GM23248 (cell line): ENCODE results near the gene PHYH. TPM values are rescaled to one million over a fixed set of nuclear protein-coding genes. Genes with fewer than 3 reads are reported as not detected.

Experiments used
- DNase-seq: peaks from one replicate; pipeline ENCODE4 v3.0.0-alpha.2; 2015
- H2AFZ ChIP-seq: fragments of 200-600 bp; sonication (generic); 2 replicates; pipeline ENCODE4 v1.6.1; 2016; ENCODE audit warnings: antibody characterized with exemption
- H3F3A ChIP-seq: fragments of 200-600 bp; sonication (generic); 2 replicates; pipeline ENCODE4 v1.6.1; 2016; ENCODE audit warnings: mild to moderate bottlenecking, antibody characterized with exemption, mixed run types; ENCODE audit not compliant: insufficient read depth
- H3K27ac ChIP-seq: fragments of 200-600 bp; sonication (generic); 2 replicates; pipeline ENCODE4 v1.5.1; 2016; ENCODE audit warnings: mild to moderate bottlenecking
- H3K27me3 ChIP-seq: fragments of 200-600 bp; sonication (generic); replicated peaks from 2 replicates; pipeline ENCODE4 v1.6.1; 2016; ENCODE audit warnings: mild to moderate bottlenecking; ENCODE audit not compliant: insufficient read depth
- H3K36me3 ChIP-seq: fragments of 200-600 bp; sonication (generic); 2 replicates; pipeline ENCODE4 v1.6.1; 2016; ENCODE audit warnings: low read depth, mild to moderate bottlenecking
- H3K4me1 ChIP-seq: fragments of 200-600 bp; sonication (generic); 2 replicates; pipeline ENCODE4 v1.6.1; 2016; ENCODE audit warnings: mild to moderate bottlenecking; ENCODE audit not compliant: insufficient read depth
- H3K4me2 ChIP-seq: fragments of 200-600 bp; sonication (generic); one replicate; pipeline ENCODE4 v1.6.1; 2016; ENCODE audit warnings: mild to moderate bottlenecking; ENCODE audit not compliant: unreplicated experiment
- H3K4me3 ChIP-seq: fragments of 200-600 bp; sonication (generic); 2 replicates; pipeline ENCODE4 v1.5.1; 2016; ENCODE audit warnings: mild to moderate bottlenecking
- H3K79me2 ChIP-seq: fragments of 200-600 bp; sonication (generic); 2 replicates; pipeline ENCODE4 v1.6.1; 2016; ENCODE audit warnings: mild to moderate bottlenecking; ENCODE audit not compliant: insufficient read depth
- H3K9ac ChIP-seq: fragments of 200-600 bp; sonication (generic); 2 replicates; pipeline ENCODE4 v1.6.1; 2016; ENCODE audit warnings: mild to moderate bottlenecking
- H3K9me2 ChIP-seq: fragments of 200-600 bp; sonication (generic); 2 replicates; pipeline ENCODE4 v1.6.1; 2016; ENCODE audit warnings: mixed run types, mild to moderate bottlenecking, moderate library complexity; ENCODE audit not compliant: insufficient read depth
- H3K9me3 ChIP-seq: fragments of 200-600 bp; sonication (generic); one replicate; pipeline ENCODE4 v1.6.1; 2017; ENCODE audit warnings: low read depth
- H4K20me1 ChIP-seq: fragments of 200-600 bp; sonication (generic); 2 replicates; pipeline ENCODE4 v1.6.0; 2016; ENCODE audit not compliant: insufficient read depth
- EZH2 ChIP-seq: fragments of 200-600 bp; sonication (generic); IDR thresholded peaks from 2 replicates; pipeline ENCODE4 v1.6.1; 2018; ENCODE audit warnings: antibody characterized with exemption, mild to moderate bottlenecking; ENCODE audit not compliant: insufficient read depth, poor library complexity, severe bottlenecking
- EZH2phosphoT487 ChIP-seq: fragments of 200-600 bp; sonication (generic); IDR thresholded peaks from 2 replicates; pipeline ENCODE4 v1.6.1; 2018; ENCODE audit warnings: antibody characterized with exemption, moderate library complexity, mild to moderate bottlenecking, low read depth; ENCODE audit not compliant: insufficient read depth
- WGBS, 2 experiments: methylation state at CpG; one replicate each; pipeline ENCODE4 v1.1.6; 2015 to 2017; ENCODE audit warnings: low lambda C conversion rate in 2 of 2, low coverage in 1 of 2; ENCODE audit errors: missing lambda C conversion rate in 2 of 2; 5-methylcytosine and 5-hydroxymethylcytosine counted together
- in situ Hi-C: fragments of 300-500 bp; cut with MboI; formaldehyde crosslinking; loops from 2 replicates; pipeline ENCODE4 v1.15.0; 2020
- polyA plus RNA-seq: library from polyadenylated mRNA; unstranded; fragments of >200 nt; fragmentation: Nextera tagmentation; extraction: Ambion mirVana; gene quantifications from 2 replicates; pipeline ENCODE4 v1.2.1, GENCODE V29; 2016
- total RNA-seq: library from RNA; depleted of rRNA; stranded (reverse); fragments of >200 nt; shearing (Covaris generic); gene quantifications from 2 replicates; pipeline ENCODE4 v1.2.3, GENCODE V29; 2014

The PHYH gene
- total and polyA plus RNA-seq, 2 experiments from 2014 or later: 19.1 to 29.7 TPM

DNA sequence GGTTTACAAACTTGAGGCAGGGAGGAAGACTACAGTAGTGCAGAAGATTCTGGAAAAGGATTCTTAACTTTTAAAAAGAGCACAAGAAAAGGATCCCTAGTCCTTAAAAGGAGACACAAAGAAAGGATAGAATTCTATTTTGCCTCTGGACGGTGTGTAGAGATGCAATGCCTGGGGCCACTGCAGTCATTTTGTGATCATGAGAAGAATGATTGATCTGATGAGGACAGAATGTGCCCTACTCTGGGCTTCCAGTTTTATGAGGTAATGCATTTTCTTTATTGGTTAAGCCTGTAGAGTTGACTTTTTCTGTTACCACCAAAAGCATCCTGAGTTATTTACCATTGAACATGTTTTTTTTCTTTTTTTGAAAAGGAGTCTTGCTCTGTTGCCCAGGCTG, 37.4 kb downstream of the PHYH start:
- no peak overlapping the region for H3K4me3 ChIP-seq
- in situ Hi-C loops: no loop called here
- TF ChIP-seq EZH2phosphoT487: no peak
- TF ChIP-seq EZH2: no peak

DNA sequence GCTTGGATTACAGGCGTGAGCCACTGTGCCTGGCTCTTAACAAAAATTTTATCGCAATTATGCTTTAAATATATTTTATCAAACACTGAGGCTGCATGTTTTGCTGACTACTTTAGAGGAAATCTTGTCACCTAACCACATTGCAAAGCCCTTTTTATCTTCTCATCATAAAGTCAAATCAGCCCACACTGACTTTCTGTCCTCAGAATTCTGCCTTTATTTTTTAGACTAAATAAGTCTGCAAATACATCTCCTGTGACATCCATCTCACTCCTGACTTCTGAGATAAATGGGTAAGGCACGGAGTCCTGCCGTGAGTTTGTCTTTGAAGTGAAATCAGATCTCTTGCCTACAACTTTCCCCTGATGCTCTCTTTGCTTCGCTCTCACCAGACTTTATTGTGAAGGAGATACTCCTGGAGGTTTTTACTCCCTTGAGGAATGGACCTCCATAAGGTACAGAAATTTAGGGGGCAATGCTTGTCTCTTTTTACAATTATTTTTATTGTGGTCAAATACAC, 42.2 kb downstream of the PHYH start:
- Histone ChIP-seq H3K9me3 (no peaks in the 10 kb centered on the region), H3K4me1 (no peaks in the 10 kb centered on the region), H4K20me1 (no peaks in the 10 kb centered on the region), H3F3A (no peaks in the 10 kb centered on the region), H3K9me2 (no peaks in the 10 kb centered on the region), H2AFZ (no peak overlapping the region), H3K4me2 (no peak overlapping the region), H3K4me3 (no peak overlapping the region), H3K27me3 (peaks cover 10% of the 10 kb centered on the region; the same call in 1 of the 2 replicates), H3K79me2 (no peaks in the 10 kb centered on the region), H3K36me3 (no peaks in the 10 kb centered on the region), H3K9ac (no peak overlapping the region), H3K27ac (no peak overlapping the region)
- in situ Hi-C loops: no loop called here
- TF ChIP-seq EZH2 (no peak), EZH2phosphoT487 (no peak)
- 67 to 71% methylated on average over 5 of the region's 5 CpGs for WGBS, 2 experiments
- DNase-seq: no peak

More for the DNA sequence above, 37.4 kb downstream of the PHYH start:
- Histone ChIP-seq H4K20me1 (no peaks in the 10 kb centered on the region), H3K36me3 (no peaks in the 10 kb centered on the region), H3K9me3 (no peaks in the 10 kb centered on the region), H3K27me3 (no peaks in the 10 kb centered on the region; the same call in 1 of the 2 replicates), H3K4me2 (no peak overlapping the region), H3K9me2 (no peaks in the 10 kb centered on the region), H3F3A (no peaks in the 10 kb centered on the region), H3K4me1 (no peaks in the 10 kb centered on the region), H2AFZ (no peak overlapping the region), H3K27ac (no peak overlapping the region), H3K9ac (no peak overlapping the region), H3K79me2 (no peaks in the 10 kb centered on the region)
- 85 to 90% methylated on average over 1 of the region's 1 CpG for WGBS, 2 experiments
- no peak for DNase-seq

DNA sequence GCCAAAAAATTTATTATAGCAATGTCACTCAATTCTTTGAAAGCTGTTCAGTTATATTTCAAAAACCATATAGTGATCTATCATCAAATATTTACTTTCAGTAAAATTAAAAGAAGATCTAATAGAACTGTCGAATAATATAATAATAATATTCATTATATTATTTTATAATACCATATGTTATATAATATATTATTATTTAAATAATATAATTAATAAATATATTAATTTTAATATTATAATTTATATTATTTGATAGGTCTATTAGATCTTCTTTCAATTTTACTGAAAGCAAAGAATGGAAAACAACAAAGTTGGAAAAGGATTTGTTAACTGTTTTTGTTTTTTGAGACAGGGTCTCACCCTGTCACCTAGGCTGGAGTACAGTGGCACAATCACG, 43.2 kb downstream of the PHYH start:
- no peak for TF ChIP-seq EZH2
- TF ChIP-seq EZH2phosphoT487: no peak
- WGBS, 2 experiments: 29 to 35% methylated on average over 2 of the region's 2 CpGs
- Histone ChIP-seq H3K36me3 (no peaks in the 10 kb centered on the region), H3K79me2 (no peaks in the 10 kb centered on the region), H3K27me3 (peaks cover 10% of the 10 kb centered on the region; the same call in 1 of the 2 replicates), H3K9ac (no peak overlapping the region), H2AFZ (no peak overlapping the region), H3K4me3 (no peak overlapping the region), H3F3A (no peaks in the 10 kb centered on the region), H3K9me2 (no peaks in the 10 kb centered on the region), H3K4me1 (no peaks in the 10 kb centered on the region), H3K9me3 (no peaks in the 10 kb centered on the region), H3K4me2 (no peak overlapping the region), H4K20me1 (no peaks in the 10 kb centered on the region), H3K27ac (no peak overlapping the region)
- no peak for DNase-seq
- in situ Hi-C loops: no loop called here

DNA sequence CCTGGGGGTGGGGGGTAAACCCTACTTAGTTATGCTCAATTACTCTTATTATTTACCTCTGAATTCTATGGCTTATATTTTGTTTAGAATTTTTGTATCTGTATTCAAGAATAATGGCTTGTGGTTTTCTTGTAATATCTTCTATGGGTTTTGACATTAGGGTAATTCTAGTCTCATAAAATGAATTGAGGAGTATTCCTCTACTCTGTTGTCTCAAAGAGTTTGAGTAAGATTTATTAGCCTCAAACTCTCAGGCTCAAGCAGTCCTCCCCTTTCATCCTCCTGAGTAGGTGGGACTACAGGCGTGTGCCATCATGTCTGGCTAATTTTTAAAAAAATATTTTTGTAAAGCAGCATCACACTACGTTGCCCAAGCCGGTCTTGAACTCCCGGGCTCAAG, 46.1 kb downstream of the PHYH start:
- H3K4me2 ChIP-seq: no peak overlapping the region
- H2AFZ ChIP-seq: no peak overlapping the region
- peaks cover 10% of the 10 kb centered on the region; the same call in 1 of the 2 replicates for H3K27me3 ChIP-seq
- H4K20me1 ChIP-seq: no peaks in the 10 kb centered on the region
- no peaks in the 10 kb centered on the region for H3K79me2 ChIP-seq
- in situ Hi-C loops: no loop called here
- 61 to 63% methylated on average over 4 of the region's 4 CpGs for WGBS, 2 experiments
- H3K36me3 ChIP-seq: no peaks in the 10 kb centered on the region
- no peak for DNase-seq
- no peak overlapping the region for H3K27ac ChIP-seq
- no peak overlapping the region for H3K9ac ChIP-seq
- no peaks in the 10 kb centered on the region for H3F3A ChIP-seq
- H3K9me2 ChIP-seq: no peaks in the 10 kb centered on the region
- H3K9me3 ChIP-seq: no peaks in the 10 kb centered on the region
- H3K4me3 ChIP-seq: no peak overlapping the region
- TF ChIP-seq EZH2 (no peak), EZH2phosphoT487 (no peak)
- H3K4me1 ChIP-seq: no peaks in the 10 kb centered on the region

DNA sequence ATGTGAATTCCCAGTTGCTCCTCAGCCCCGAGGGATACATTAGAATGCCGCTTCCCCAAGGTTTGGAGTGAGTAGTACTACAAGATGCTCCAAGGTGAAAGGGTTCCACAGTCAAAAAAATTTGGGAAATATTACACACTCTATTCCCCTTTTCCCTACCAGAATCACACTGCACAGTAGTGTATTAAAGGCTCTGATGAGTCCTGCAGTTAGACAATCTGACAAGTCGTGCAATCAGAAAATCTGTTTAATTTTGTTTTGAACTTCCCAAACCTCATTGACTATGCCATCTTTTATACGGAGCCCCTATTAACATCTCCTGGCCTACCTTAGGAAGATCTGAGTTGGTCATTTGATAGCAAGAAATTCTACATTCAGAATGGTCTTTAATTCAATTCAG, 52.1 kb downstream of the PHYH start:
- Histone ChIP-seq H3K4me2 (no peak overlapping the region), H3K9me3 (no peaks in the 10 kb centered on the region), H2AFZ (no peak overlapping the region), H3K27ac (no peak overlapping the region), H3K27me3 (no peaks in the 10 kb centered on the region; the same call in 1 of the 2 replicates), H3K4me1 (no peaks in the 10 kb centered on the region), H3K9ac (no peak overlapping the region), H3K4me3 (no peak overlapping the region), H3F3A (no peaks in the 10 kb centered on the region), H3K9me2 (no peaks in the 10 kb centered on the region), H4K20me1 (no peaks in the 10 kb centered on the region), H3K36me3 (no peaks in the 10 kb centered on the region), H3K79me2 (no peaks in the 10 kb centered on the region)
- 61 to 69% methylated on average over 4 of the region's 4 CpGs for WGBS, 2 experiments
- TF ChIP-seq EZH2phosphoT487: no peak
- no peak for TF ChIP-seq EZH2
- in situ Hi-C loops: no loop called here
- no peak for DNase-seq
